GM19099 (cell line): ENCODE data around the gene HRH2.

Experiments
- POLR2A ChIP-seq: IDR thresholded peaks from 3 replicates; pipeline ENCODE4 v1.6.1; 2011; ENCODE audit warnings: low read depth; ENCODE audit not compliant: insufficient read length; ENCODE audit errors: extremely low read depth

Gene HRH2

GRCh38 chr5:175635854-175636584 is 21.9 kb upstream of the HRH2 start:
- TF ChIP-seq POLR2A, result no peak

- TF ChIP-seq POLR2A, result no peak
Measured at GRCh38 chr5:175638305-175638704, 19.6 kb upstream of the HRH2 start.

- no peak for TF ChIP-seq POLR2A
Measured at GRCh38 chr5:175640106-175640775, 17.6 kb upstream of the HRH2 start.

GRCh38 chr5:175642998-175643397 is 14.9 kb upstream of the HRH2 start:
- no peak for TF ChIP-seq POLR2A

GRCh38 chr5:175646251-175646650 is 11.6 kb upstream of the HRH2 start:
- no peak for TF ChIP-seq POLR2A

GRCh38 chr5:175649967-175650366 is 7.9 kb upstream of the HRH2 start:
- TF ChIP-seq POLR2A, result no peak

GRCh38 chr5:175652741-175653663 is 4.9 kb upstream of the HRH2 start:
- no peak for TF ChIP-seq POLR2A

GRCh38 chr5:175653763-175654162 is 4.1 kb upstream of the HRH2 start:
- TF ChIP-seq POLR2A, result no peak

GRCh38 chr5:175654339-175654738 is 3.5 kb upstream of the HRH2 start:
- no peak for TF ChIP-seq POLR2A

- no peak for TF ChIP-seq POLR2A
Measured at GRCh38 chr5:175654807-175655206, 3.1 kb upstream of the HRH2 start.

GRCh38 chr5:175655411-175655810 is 2.5 kb upstream of the HRH2 start:
- TF ChIP-seq POLR2A, result no peak

- no peak for TF ChIP-seq POLR2A
Measured at GRCh38 chr5:175656966-175657365, 905 bp upstream of the HRH2 start.

GRCh38 chr5:175658299-175659145 is 651 bp downstream of the HRH2 start:
- no peak for TF ChIP-seq POLR2A

- TF ChIP-seq POLR2A, result no peak
Measured at GRCh38 chr5:175659546-175660253, 1.8 kb downstream of the HRH2 start.
